HUES64 (cell line): ENCODE measurements around the gene IGF1.

Source experiments
- H3K27ac ChIP-seq: 2 replicates; pipeline ENCODE4 v1.7.0; 2013; ENCODE audit warnings: low read depth, low read length, inconsistent platforms
- H3K27me3 ChIP-seq: 2 replicates; pipeline ENCODE4 v1.6.1; 2013; ENCODE audit warnings: mild to moderate bottlenecking, low read length; ENCODE audit not compliant: insufficient read depth
- H3K36me3 ChIP-seq: 2 replicates; pipeline ENCODE4 v1.6.1; 2013; ENCODE audit warnings: mild to moderate bottlenecking, low read length; ENCODE audit not compliant: insufficient read depth
- H3K4me1 ChIP-seq: 2 replicates; pipeline ENCODE4 v1.6.1; 2013; ENCODE audit warnings: mild to moderate bottlenecking, low read length, moderate library complexity; ENCODE audit not compliant: insufficient read depth
- H3K4me3 ChIP-seq: 2 replicates; pipeline ENCODE4 v1.5.1; 2013; ENCODE audit warnings: mild to moderate bottlenecking, low read length, moderate library complexity
- H3K9ac ChIP-seq: 2 replicates; pipeline ENCODE4 v1.6.1; 2013; ENCODE audit warnings: mild to moderate bottlenecking, low read depth, low read length
- H3K9me3 ChIP-seq: 2 replicates; pipeline ENCODE4 v1.6.1; 2013; ENCODE audit warnings: low read depth, low read length; ENCODE audit not compliant: insufficient read depth
- WGBS: fragments of 150-250, 120-280 bp; methylation state at CpG from one replicate; pipeline ENCODE4 v1.1.7; 2013; ENCODE audit warnings: missing lambda C conversion rate; 5-methylcytosine and 5-hydroxymethylcytosine counted together

The IGF1 gene

GRCh38 chr12:102401087-102401486 is 79.3 kb downstream of the IGF1 start:
- H3K27me3 ChIP-seq = no peaks in the 10 kb centered on the region
- H3K4me3 ChIP-seq = no peak overlapping the region
- WGBS = 94% methylated on average over 1 of the region's 2 CpGs
- no peaks in the 10 kb centered on the region for H3K36me3 ChIP-seq
- H3K27ac ChIP-seq = no peak overlapping the region
- H3K9ac ChIP-seq = no peak overlapping the region
- H3K9me3 ChIP-seq = no peaks in the 10 kb centered on the region
- H3K4me1 ChIP-seq = no peaks in the 10 kb centered on the region

- Histone ChIP-seq H3K4me3 (no peak overlapping the region), H3K36me3 (no peaks in the 10 kb centered on the region), H3K9ac (no peak overlapping the region), H3K9me3 (no peaks in the 10 kb centered on the region), H3K27me3 (no peaks in the 10 kb centered on the region), H3K4me1 (0 out of 2 replicates have a peak, but pooled peaks cover 2% of the 10 kb centered on the region), H3K27ac (no peak overlapping the region)
- 44% methylated on average over 1 of the region's 1 CpG for WGBS
These were observed 80.7 kb downstream of the IGF1 start for GRCh38 chr12:102399653-102400052.

GRCh38 chr12:102396276-102396675 is 84.1 kb downstream of the IGF1 start:
- H3K9me3 ChIP-seq = no peaks in the 10 kb centered on the region
- no peak overlapping the region for H3K4me3 ChIP-seq
- H3K9ac ChIP-seq = no peak overlapping the region
- WGBS = no CpG with 5 or more reads among the region's 2 CpGs
- no peak overlapping the region for H3K27ac ChIP-seq
- H3K27me3 ChIP-seq = no peaks in the 10 kb centered on the region
- 0 out of 2 replicates have a peak, but pooled peaks cover 3% of the 10 kb centered on the region for H3K4me1 ChIP-seq
- no peaks in the 10 kb centered on the region for H3K36me3 ChIP-seq

- Histone ChIP-seq H3K27ac (no peak overlapping the region), H3K4me1 (0 out of 2 replicates have a peak, but pooled peaks cover 3% of the 10 kb centered on the region), H3K9me3 (no peaks in the 10 kb centered on the region), H3K9ac (no peak overlapping the region), H3K27me3 (no peaks in the 10 kb centered on the region), H3K4me3 (no peak overlapping the region), H3K36me3 (no peaks in the 10 kb centered on the region)
- WGBS = 100% methylated on average over 1 of the region's 1 CpG
These were observed 86.2 kb downstream of the IGF1 start for GRCh38 chr12:102394200-102394599.

GRCh38 chr12:102390068-102390467 is 90.3 kb downstream of the IGF1 start:
- H3K4me1 ChIP-seq = 0 out of 2 replicates have a peak, but pooled peaks cover 3% of the 10 kb centered on the region
- WGBS = 93% methylated on average over 4 of the region's 4 CpGs

GRCh38 chr12:102388469-102388868 is 91.9 kb downstream of the IGF1 start:
- Histone ChIP-seq H3K27me3 (no peaks in the 10 kb centered on the region), H3K36me3 (no peaks in the 10 kb centered on the region), H3K9ac (no peak overlapping the region), H3K27ac (no peak overlapping the region), H3K9me3 (peaks cover 10% of the 10 kb centered on the region), H3K4me1 (no peaks in the 10 kb centered on the region), H3K4me3 (no peak overlapping the region)
- 83% methylated on average over 1 of the region's 1 CpG for WGBS

More at GRCh38 chr12:102390068-102390467, 90.3 kb downstream of the IGF1 start:
- Histone ChIP-seq H3K9me3 (no peaks in the 10 kb centered on the region), H3K36me3 (no peaks in the 10 kb centered on the region), H3K27me3 (no peaks in the 10 kb centered on the region), H3K27ac (no peak overlapping the region), H3K9ac (no peak overlapping the region), H3K4me3 (no peak overlapping the region)

GRCh38 chr12:102385343-102385742 is 95.0 kb downstream of the IGF1 start:
- H3K4me1 ChIP-seq = no peaks in the 10 kb centered on the region
- no peak overlapping the region for H3K4me3 ChIP-seq
- H3K27me3 ChIP-seq = no peaks in the 10 kb centered on the region
- no peak overlapping the region for H3K9ac ChIP-seq
- 92% methylated on average over 1 of the region's 1 CpG for WGBS
- no peaks in the 10 kb centered on the region for H3K36me3 ChIP-seq
- no peak overlapping the region for H3K27ac ChIP-seq
- peaks cover 10% of the 10 kb centered on the region for H3K9me3 ChIP-seq

GRCh38 chr12:102379346-102380162 is 100.8 kb downstream of the IGF1 start:
- H3K4me3 ChIP-seq = no peak overlapping the region
- H3K27ac ChIP-seq = no peak overlapping the region
- 95% methylated on average over 3 of the region's 3 CpGs for WGBS
- no peaks in the 10 kb centered on the region for H3K27me3 ChIP-seq
- no peaks in the 10 kb centered on the region for H3K36me3 ChIP-seq
- H3K9me3 ChIP-seq = peaks cover 8% of the 10 kb centered on the region
- no peaks in the 10 kb centered on the region for H3K4me1 ChIP-seq
- no peak overlapping the region for H3K9ac ChIP-seq

- no peak overlapping the region for H3K9ac ChIP-seq
- H3K27me3 ChIP-seq = no peaks in the 10 kb centered on the region
- no peaks in the 10 kb centered on the region for H3K4me1 ChIP-seq
- no peaks in the 10 kb centered on the region for H3K36me3 ChIP-seq
- H3K9me3 ChIP-seq = no peaks in the 10 kb centered on the region
- no peak overlapping the region for H3K27ac ChIP-seq
- no peak overlapping the region for H3K4me3 ChIP-seq
These were observed 103.6 kb downstream of the IGF1 start for GRCh38 chr12:102376781-102377180.

- no peaks in the 10 kb centered on the region for H3K4me1 ChIP-seq
- H3K27ac ChIP-seq = no peak overlapping the region
- no peaks in the 10 kb centered on the region for H3K27me3 ChIP-seq
- H3K9ac ChIP-seq = no peak overlapping the region
- no peaks in the 10 kb centered on the region for H3K9me3 ChIP-seq
- H3K36me3 ChIP-seq = no peaks in the 10 kb centered on the region
- no peak overlapping the region for H3K4me3 ChIP-seq
- WGBS = 93% methylated on average over 5 of the region's 5 CpGs
These were observed 104.1 kb downstream of the IGF1 start for GRCh38 chr12:102376181-102376747.

GRCh38 chr12:102374190-102374589 is 106.2 kb downstream of the IGF1 start:
- no peaks in the 10 kb centered on the region for H3K4me1 ChIP-seq
- no peaks in the 10 kb centered on the region for H3K27me3 ChIP-seq
- no peak overlapping the region for H3K9ac ChIP-seq
- no peak overlapping the region for H3K27ac ChIP-seq
- no peaks in the 10 kb centered on the region for H3K9me3 ChIP-seq
- 91% methylated on average over 1 of the region's 1 CpG for WGBS
- H3K4me3 ChIP-seq = no peak overlapping the region
- no peaks in the 10 kb centered on the region for H3K36me3 ChIP-seq
